Measurements from ENCODE around the gene TULP3. TPM values are rescaled to one million over a fixed set of nuclear protein-coding genes. Genes with fewer than 3 reads are reported as not detected.
A peak's percentile ranks its signal among the peaks of the same experiment; 100 is the strongest.

The TULP3 gene
- total RNA-seq = 30.4 TPM

- H3K4me1 ChIP-seq = peaks cover 45% of the 10 kb centered on the region
- no peaks in the 10 kb centered on the region for H3K36me3 ChIP-seq
- H3K4me3 ChIP-seq = peak within 1 kb of the TSS; percentile 73 to 97
- intact Hi-C loops (cut with DNase I) = no loop called here
- no peaks in the 10 kb centered on the region for H3K9me3 ChIP-seq
- TF ChIP-seq, protein P1, sequence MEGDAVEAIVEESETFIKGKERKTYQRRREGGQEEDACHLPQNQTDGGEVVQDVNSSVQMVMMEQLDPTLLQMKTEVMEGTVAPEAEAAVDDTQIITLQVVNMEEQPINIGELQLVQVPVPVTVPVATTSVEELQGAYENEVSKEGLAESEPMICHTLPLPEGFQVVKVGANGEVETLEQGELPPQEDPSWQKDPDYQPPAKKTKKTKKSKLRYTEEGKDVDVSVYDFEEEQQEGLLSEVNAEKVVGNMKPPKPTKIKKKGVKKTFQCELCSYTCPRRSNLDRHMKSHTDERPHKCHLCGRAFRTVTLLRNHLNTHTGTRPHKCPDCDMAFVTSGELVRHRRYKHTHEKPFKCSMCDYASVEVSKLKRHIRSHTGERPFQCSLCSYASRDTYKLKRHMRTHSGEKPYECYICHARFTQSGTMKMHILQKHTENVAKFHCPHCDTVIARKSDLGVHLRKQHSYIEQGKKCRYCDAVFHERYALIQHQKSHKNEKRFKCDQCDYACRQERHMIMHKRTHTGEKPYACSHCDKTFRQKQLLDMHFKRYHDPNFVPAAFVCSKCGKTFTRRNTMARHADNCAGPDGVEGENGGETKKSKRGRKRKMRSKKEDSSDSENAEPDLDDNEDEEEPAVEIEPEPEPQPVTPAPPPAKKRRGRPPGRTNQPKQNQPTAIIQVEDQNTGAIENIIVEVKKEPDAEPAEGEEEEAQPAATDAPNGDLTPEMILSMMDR (IDR thresholded peaks at IDR 0.05) = no peak
- TF ChIP-seq POLR2A (IDR thresholded peaks at IDR 0.05) (peak in 1 of 2 donors; percentile 93), POLR2AphosphoS5 (IDR thresholded peaks at IDR 0.05; ENCODE audit: insufficient read depth in 1 of 2, low read depth in 1 of 2) (peak; percentile 86 to 99)
- peak within 1 kb of the TSS; percentile 97 for H3K27ac ChIP-seq
- no peaks in the 10 kb centered on the region for H3K27me3 ChIP-seq
- DNase-seq (ENCODE audit: extremely low spot score in 2 of 2) = peak; percentile 98 to 99
These were observed at the start of gene TULP3 for GRCh38 chr12:2890388-2891239. Gene TULP3, plus strand, starts transcription at chr12:2890891. Its CDS starts 57 bp downstream, at chr12:2890948.

DNA sequence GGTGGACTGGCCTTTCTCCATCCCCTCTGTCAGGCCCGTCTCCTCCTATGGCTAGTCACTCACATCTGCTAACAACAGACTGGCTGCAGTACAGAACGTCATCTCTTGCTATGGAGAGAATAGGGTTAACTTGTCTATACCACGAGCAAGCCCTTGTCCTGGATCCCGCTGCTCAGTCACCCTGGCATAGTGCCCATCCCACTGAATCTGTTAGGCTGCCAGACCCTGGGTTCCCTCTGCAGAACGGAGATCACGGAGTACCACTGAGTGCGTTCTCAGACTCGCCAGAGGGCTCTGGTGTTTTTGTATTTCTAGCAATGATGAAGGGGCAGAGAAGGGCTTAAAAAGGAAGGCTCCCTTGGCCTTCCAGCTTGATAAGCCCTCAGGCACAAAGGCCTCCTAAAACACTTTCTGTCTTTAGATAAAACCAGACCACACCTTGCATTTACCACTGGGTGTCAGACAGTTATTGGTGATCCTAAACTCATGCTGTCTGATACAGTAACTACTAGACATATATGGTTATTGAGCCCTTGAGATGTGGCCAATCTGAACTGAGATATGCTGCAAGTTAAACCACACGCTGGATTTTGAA is 49.5 kb upstream of the TULP3 start:
- Histone ChIP-seq H3K4me3 (no peak overlapping the region), H3K27ac (no peak overlapping the region), H3K27me3 (no peaks in the 10 kb centered on the region), H3K9me3 (no peaks in the 10 kb centered on the region), H3K36me3 (no peaks in the 10 kb centered on the region), H3K4me1 (no peaks in the 10 kb centered on the region)
- no peak for DNase-seq (ENCODE audit: extremely low spot score in 2 of 2)
- TF ChIP-seq POLR2AphosphoS5 (IDR thresholded peaks at IDR 0.05; ENCODE audit: insufficient read depth in 1 of 2, low read depth in 1 of 2) = no peak
- TF ChIP-seq, protein P1 (IDR thresholded peaks at IDR 0.05) = no peak
- TF ChIP-seq POLR2A (IDR thresholded peaks at IDR 0.05) = no peak
- intact Hi-C loops (cut with DNase I) = no loop called here

- Histone ChIP-seq H3K9me3 (no peaks in the 10 kb centered on the region), H3K36me3 (no peaks in the 10 kb centered on the region), H3K27ac (peak overlapping the region; percentile 46), H3K27me3 (no peaks in the 10 kb centered on the region), H3K4me1 (no peaks in the 10 kb centered on the region), H3K4me3 (no peak overlapping the region)
- intact Hi-C loops (cut with DNase I) = no loop called here
- TF ChIP-seq POLR2AphosphoS5 (IDR thresholded peaks at IDR 0.05; ENCODE audit: insufficient read depth in 1 of 2, low read depth in 1 of 2) = peak in 1 of 2 donors; percentile 26
- TF ChIP-seq, protein P1 (IDR thresholded peaks at IDR 0.05) = no peak
- peak in 1 of 2 donors; percentile 40 for DNase-seq (ENCODE audit: extremely low spot score in 2 of 2)
These were observed 47.7 kb upstream of the TULP3 start for GRCh38 chr12:2842948-2843347.

DNA sequence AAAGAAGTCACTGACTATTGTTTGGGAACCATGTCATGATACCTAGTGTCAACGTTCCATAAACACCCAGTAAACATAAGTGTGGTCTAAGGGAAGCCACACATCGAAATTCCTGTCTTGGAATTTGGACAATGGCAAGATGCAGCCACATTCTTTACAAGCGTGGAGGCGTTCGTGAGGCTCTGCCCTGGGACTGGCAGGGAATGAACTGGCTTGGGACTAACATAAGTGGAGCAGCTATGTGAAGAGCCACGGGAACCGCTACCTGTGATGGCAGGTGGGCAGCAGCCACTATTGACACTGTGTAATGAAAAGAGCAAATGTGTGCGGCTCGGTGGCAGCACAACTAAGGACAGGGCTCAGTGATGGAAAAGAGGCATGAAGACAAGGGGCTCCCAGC is 45.9 kb upstream of the TULP3 start:
- Histone ChIP-seq H3K9me3 (no peaks in the 10 kb centered on the region), H3K4me1 (no peaks in the 10 kb centered on the region), H3K27ac (peak overlapping the region; percentile 6), H3K27me3 (no peaks in the 10 kb centered on the region), H3K36me3 (no peaks in the 10 kb centered on the region), H3K4me3 (no peak overlapping the region)
- TF ChIP-seq POLR2A (IDR thresholded peaks at IDR 0.05) = no peak
- no peak for TF ChIP-seq POLR2AphosphoS5 (IDR thresholded peaks at IDR 0.05; ENCODE audit: insufficient read depth in 1 of 2, low read depth in 1 of 2)
- TF ChIP-seq, protein P1 (IDR thresholded peaks at IDR 0.05) = no peak
- intact Hi-C loops (cut with DNase I) = no loop called here
- no peak for DNase-seq (ENCODE audit: extremely low spot score in 2 of 2)

DNA sequence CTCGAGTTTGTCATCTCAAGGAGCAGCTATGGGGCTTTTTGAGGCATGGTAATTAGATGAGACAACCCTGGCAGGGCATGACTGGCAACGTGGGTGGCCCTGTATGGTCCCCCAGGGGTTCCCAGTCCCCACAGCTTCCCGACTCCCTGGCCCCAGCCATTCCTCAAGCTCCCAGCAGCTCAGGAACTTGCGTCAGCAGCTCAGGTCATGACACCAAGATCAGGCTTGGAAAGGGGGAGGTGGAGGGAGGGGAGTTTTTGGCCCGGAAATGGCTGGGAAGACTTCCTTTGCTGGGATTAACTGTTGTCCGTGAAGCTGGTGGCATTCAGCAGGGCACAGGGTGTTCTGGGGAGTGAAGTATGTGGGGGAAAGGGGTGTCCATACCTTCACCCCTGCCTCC is 45.4 kb upstream of the TULP3 start:
- Histone ChIP-seq H3K4me3 (no peak overlapping the region), H3K27me3 (no peaks in the 10 kb centered on the region), H3K27ac (peak overlapping the region; percentile 6), H3K36me3 (no peaks in the 10 kb centered on the region), H3K4me1 (no peaks in the 10 kb centered on the region), H3K9me3 (no peaks in the 10 kb centered on the region)
- intact Hi-C loops (cut with DNase I) = no loop called here
- TF ChIP-seq, protein P1 (IDR thresholded peaks at IDR 0.05) = no peak
- TF ChIP-seq POLR2A (IDR thresholded peaks at IDR 0.05) = no peak
- TF ChIP-seq POLR2AphosphoS5 (IDR thresholded peaks at IDR 0.05; ENCODE audit: insufficient read depth in 1 of 2, low read depth in 1 of 2) = no peak
- DNase-seq (ENCODE audit: extremely low spot score in 2 of 2) = no peak

All from vagina (tissue), 2 donors.